ENCODE measurements around the gene COX11.

COX11 gene, protein sequence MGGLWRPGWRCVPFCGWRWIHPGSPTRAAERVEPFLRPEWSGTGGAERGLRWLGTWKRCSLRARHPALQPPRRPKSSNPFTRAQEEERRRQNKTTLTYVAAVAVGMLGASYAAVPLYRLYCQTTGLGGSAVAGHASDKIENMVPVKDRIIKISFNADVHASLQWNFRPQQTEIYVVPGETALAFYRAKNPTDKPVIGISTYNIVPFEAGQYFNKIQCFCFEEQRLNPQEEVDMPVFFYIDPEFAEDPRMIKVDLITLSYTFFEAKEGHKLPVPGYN

DNA sequence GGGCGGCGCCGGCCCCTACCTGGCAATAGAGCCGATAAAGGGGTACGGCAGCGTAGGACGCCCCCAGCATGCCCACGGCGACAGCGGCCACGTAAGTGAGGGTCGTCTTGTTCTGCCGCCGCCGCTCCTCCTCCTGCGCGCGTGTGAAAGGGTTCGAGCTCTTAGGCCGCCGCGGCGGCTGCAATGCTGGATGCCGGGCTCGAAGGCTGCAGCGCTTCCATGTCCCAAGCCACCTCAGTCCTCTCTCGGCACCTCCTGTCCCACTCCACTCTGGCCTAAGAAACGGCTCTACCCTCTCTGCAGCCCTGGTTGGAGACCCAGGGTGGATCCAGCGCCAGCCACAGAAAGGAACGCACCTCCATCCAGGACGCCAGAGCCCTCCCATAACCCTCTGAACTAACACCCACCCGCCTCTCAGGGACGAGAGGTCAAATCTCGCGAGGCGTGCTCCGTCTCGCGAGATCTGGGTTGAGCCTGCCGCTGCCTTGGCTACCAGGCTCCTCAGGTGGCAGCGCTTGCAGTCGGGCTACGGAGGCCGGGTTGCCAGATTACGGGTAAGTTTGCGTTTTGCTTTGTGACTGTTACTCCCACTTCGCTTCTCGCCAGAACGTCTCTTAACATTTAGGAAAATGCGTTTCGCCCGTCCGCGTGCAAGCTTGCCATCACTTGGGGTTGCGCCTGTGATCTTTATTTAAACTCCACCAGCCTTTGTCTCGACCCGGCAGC, at the start of gene COX11, which contains the start of gene STXBP4:
Gene COX11, minus strand, starts transcription at position 393 of the 726 bp plus-strand sequence. Its CDS starts 8 bp downstream, at position 385.
Gene STXBP4, plus strand, starts transcription at position 504 of the 726 bp plus-strand sequence. CDS start 17,455 bp downstream, outside the sequence.
- DNase-seq = peak; percentile 98 to 99

DNA sequence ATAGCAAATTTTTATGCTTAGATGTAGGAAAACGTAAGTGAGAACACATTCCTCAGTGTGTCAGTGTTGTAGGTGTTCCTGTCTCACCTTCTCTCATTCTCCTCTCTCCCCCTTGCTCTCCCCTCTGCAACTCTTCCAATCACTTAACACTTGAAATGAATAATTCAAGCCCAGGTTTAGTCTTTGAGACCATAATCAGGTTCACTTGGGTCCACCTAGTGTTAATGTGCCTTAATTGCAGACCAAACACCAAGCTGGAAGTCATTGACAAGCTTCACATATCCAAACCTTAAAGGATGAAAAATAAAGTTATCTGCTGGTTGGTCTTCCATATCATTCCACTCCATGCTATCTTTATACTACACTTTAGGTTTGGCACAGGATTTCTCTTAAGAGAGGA, 37.1 kb upstream of the COX11 start:
- peak; percentile 56 to 67 for DNase-seq

DNA sequence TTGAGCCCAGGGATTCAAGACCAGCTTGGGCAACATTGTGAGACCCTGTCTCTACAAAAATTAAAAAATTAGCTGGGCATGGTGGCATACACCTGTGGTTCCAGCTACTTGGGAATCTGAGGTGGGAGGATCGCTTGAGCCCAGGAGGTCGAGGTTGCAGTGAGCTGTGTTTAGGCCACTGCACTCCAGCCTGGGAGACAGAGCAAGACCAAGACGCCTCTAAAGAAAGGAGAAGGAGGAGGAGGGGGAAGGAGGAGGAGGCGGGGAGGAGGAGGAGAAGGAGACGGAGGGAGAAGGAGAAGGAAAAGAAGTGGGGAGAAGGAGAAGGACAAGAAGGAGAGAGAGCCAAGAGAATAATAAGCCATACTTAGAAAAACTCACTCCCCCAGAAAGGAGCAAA, 36.0 kb upstream of the COX11 start:
- DNase-seq = no peak

DNA sequence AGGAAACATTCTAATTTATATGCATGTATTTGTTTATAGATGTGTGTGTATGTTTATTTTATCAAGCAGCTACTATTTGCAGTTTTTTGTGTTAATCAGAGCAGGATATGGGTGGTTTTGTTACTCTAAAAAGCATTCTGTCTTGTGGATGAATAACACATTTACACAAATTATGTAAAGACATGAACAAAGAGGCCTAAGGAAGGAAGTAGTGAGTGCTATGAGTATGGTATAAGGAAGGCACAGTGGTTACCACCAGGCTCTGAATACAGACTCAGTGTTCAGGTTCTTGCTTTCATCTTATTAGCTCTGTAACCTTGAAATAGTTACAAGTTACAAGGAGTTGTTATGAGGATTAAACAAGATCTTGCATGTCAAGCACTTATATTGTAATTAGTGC, 34.0 kb upstream of the COX11 start:
- DNase-seq = peak; percentile 51 to 63

DNA sequence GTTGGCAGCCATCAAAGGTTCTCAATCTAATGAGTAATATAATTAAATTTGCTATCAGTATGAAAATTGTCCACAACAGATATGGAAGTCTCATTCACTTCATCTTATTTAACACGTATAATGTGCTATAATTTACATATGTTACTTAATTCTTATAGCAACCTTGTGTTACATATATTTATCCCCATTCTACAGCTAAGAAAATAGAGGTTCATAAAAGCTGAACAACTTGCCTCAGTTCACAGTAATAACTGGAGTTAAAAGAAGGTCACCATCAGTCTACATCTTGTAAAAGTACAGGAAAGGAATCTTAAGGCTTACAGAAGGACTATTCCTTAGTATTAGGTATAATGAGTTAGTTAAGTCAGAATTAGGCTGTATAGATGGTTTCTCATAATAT, 28.0 kb upstream of the COX11 start:
- no peak for DNase-seq

DNA sequence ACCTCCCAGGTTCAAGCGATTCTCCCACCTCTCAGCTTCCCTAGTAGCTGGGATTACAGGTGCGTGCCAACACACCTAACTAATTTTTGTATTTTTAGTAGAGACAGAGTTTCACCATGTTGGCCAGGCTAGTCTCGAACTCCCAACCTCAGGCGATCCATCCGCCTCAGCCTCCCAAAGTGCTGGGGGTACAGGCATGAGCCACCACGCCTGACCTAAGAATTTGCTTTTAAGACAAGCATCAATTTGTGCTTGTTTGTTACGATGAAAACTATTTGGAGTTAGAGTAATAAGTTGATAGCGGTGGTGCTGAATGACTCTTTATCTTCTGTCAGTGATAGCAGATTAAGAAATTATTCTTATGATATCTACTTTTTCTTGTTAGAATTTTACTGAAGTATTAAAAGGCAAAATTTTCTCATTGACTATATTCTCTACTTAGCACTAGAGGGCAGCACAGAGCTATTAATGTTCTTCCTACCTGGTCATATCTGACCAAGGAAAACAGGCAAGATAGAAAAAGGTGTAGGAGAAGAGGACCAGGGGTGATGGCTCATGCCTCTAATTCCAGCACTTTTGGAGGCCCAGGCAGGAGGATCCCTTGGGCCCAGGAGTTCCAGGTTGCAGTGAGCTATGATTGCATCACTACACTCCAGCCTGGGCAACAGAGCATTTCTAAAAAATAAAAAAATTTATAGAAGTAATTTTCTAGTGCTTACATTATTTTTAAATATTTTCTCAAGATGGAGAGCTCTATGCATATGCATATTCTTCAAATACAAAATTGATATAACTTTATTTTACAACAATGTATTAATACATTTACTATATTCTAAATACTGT, 24.6 kb upstream of the COX11 start:
- peak; percentile 76 to 82 for DNase-seq

DNA sequence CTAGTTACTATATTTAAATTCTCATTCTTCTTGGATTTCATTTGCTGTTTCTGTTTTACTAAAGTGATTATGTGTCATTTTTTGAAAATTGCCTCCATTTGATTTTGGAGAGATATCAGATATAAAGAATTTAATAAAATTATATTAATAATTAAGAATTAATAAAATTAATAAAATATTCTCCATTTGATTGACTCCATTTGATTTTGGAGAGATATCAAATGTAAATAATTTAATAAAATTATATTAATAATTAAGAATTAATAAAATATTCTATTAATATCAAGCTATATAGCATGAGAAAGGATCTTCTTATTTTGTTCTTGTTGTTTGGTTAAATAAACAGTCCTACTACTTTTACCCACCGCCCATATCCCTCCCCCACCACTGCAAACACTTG, 23.1 kb upstream of the COX11 start:
- no peak for DNase-seq

DNA sequence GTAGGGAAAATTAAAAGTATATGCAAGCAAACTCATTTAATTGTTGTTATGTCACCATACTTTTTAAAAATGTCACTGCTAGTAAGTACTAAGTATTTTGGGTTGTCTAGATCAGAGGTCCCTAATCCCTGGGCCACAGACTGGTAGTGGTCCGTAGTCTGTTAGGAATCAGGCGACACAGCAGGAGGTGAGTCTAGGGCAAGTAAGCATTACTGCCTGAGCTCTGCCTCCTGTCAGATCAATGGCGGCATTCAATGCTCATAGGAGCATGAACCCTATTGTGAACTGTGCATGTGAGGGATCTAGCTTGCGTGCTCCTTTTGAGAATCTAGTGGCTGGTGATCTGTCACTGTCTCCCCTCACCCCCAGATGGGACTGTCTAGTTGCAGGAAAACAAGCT, 21.7 kb upstream of the COX11 start:
- no peak for DNase-seq

DNA sequence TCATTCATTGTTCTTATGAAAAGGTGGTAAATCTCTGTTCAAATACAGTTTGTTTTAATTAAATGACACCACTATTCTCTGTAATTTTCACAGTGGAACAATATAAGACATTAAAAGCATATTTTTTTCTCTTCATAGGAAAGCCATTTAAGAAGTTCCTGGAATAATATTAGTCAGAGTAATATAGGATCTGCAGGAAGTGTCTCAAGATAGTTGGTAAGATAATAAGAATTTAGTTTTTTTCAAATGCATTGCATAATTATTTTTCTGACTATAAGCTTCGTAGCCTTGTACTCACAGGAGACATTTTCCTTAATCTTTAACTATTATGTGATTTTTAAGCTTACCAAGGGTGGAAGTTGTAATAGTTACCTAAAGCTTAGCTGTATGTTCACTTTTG, 17.0 kb upstream of the COX11 start:
- DNase-seq = no peak

DNA sequence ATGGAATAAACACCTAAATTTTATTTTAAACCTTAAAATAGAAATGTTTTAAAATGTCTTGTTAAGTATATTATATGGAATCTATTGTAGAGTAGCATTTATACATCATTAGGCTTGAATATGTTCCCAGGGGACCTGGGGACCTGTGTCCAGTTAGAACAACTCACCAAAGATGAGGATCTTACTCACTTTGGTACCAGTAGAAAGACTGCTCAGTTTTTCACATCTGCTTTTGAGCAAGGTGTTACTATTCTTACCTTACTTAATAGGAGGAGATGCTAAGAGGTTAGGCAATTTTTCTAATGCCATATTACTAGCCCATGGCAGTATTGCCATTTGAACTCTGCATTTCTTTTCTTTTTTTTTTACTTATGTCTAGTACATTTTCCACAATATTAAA, 14.8 kb upstream of the COX11 start:
- no peak for DNase-seq

DNA sequence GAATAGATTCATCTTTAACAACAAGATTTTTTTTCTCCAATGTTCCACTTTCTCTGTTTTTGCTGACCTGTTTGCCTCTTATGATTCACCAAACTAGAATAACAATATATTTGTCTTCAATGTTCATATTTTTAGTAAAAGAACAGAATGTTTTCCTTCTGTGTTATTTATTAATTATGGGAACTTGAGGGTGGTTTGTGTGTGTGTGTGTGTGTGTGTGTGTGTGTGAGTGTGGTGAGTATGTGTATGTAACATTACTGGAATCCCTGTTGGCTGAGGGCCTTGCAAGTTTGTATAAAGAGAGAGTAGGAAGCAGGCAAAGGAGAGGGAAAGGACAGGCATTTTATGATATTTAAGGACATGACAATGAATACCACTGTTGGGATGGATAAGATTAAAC, 13.9 kb upstream of the COX11 start:
- DNase-seq = no peak

DNA sequence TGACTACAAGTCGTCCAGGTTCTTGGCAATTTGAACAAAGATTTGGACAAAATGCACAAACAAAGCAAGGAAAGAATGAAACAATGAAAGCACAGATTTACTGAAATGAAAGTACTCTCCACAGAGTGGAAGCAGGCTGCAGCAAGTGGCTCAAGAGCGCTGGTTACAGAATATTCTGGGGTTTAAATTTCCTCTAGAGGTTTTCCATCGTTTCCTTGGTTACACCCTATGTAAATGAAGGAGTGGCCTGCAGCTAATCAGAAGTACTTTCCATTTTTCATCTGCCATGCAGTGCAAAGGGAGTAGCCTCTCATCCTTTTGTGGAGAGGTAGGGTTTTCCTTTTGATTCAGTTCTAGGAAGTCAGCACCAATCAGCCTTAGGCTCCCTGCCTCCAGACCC, 11.9 kb upstream of the COX11 start:
- DNase-seq = no peak

DNA sequence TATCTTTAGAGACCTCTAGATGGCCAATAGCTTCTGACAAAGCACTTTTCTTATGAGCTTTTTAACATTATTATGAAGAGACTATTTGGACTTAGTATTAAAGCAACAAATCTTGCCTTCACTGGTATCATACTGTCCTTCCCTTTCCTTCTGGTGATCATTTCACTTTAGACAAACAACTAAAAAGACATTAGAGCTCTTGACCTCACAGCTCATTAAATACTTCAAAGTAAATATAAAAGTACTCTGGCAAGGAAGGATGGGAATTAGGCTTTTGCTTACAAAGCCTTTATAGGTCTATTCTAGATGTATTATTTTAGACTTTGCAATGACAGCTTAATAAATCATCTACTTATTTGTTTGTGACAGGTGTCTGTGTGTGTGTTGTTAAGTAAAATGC, 11.2 kb upstream of the COX11 start:
- no peak for DNase-seq

DNA sequence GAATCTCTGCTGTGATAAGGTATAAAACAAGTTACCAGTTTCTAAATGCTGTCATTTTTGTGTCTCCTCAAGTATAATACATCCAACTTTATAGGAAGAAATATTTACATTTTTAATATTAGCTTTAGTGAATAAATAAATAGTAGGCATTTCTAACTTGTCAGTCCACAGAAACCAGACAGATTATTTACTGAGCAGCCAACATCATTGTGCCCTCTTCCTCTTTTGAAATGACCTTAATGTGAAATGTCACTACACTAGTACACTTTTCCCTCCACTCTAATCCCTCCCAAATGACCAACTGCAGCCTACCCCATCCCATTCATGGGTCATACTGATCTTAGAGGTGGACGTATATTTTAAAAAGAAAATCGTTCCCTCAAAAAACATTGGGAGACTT, 9.3 kb upstream of the COX11 start:
- peak in 1 of 2 experiments; percentile 4 for DNase-seq

DNA sequence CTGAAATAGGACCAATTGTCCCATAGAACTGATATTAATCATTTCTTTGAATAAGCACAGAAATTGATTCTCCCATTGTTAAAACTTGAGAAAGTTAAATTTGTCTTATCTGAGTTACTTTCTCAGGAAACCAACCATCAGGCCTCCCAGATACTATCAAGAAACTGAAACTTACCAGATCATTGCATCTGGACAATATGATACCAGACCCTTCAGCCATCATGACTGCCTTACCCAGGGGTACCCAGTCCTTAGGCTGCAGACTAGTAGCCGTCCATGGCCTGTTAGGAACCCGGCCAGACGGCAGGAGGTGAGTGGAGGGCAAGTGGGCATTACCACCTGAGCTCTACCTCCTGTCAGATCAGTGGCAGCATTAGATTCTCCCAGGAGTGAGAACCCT, 7.9 kb upstream of the COX11 start:
- DNase-seq = no peak

DNA sequence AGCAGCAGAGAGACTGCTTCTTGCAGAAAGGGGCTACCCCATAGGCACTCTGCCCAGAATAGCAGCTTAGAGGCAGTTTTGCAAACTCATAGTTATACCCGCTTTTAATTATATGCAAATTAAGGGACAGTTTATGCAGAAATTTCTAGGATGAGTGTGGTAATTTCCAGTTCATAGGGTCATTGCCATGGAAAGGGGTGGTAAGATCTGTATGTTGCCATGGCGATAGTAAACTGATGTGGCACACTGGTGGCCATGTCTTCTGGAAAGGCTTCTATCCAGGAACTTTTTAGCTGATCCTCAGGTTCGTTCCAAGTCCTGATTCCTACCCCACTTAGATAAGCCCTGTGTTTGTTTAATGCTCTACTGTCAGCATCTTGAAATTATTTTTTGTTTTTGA, 6.3 kb upstream of the COX11 start:
- no peak for DNase-seq

DNA sequence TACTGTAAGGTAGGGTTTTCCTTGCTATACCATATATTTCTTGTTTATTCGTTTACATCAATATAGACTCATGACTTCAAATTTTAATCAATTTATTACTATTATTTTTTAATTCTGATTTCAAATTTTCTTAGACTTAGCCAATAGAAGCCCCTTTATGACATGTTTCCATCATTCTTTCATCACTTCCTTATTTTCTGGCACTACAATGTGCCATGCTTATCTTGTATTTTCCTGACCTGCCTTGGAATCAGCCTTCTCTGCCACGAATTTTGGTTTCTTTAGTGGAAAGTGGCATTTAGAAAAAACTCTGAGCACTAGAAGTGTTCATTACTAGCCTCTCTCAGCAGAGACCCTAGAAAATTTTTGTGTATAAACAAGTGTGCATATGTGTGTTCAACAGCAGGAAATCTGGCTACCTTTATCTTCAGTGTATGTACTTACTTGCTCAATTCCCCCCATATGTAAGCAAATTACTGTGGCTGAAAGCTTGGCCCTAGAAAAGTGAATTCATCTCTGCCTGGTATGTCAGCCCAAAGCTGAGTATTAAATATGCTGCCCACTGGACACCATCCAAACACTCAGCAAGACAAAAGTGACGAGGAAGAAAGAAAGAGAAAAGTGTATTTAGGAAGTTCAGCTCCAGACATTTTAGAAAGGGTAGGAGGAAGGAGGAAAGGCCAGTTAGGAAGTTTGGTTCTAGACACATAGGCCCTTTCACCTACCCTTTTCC, 4.1 kb upstream of the COX11 start:
- no peak for DNase-seq

DNA sequence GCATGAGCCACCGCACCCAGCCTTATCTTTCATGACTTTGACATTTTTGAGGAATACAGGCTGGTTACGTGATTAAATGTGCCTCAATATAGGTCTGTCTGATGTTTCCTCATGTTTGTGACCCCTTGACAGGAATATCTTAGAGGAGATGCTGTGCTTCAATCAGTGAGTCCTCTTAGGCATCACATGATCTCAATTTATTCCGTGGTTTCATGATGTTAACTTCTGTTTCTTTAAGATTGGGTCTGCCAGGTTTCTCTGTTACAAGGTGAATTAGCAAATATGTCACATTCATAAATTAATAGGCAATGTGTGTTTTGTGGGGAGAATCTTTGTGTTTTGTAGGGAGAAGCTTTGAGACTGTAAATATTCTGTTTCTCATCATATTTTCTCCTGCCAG, 3.4 kb upstream of the COX11 start:
- no peak for DNase-seq

DNA sequence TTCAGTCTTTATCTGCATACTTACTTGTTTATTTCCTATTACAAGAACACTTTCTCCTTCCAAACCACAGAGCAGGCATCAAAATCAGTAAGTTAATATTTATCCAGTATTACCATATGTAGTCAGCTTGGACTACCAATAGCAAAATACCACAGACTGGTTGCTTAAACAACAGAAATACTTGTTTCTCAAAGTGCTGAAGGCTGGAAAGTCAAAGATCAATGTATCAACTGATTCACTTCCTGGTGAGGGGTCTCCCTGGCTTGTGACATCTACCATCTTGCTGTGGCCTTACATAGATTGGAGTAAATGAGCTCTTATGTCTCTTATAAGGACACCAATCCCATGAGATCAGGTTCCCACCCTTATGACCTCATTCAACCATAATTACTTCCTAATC, 2.7 kb upstream of the COX11 start:
- no peak for DNase-seq

DNA sequence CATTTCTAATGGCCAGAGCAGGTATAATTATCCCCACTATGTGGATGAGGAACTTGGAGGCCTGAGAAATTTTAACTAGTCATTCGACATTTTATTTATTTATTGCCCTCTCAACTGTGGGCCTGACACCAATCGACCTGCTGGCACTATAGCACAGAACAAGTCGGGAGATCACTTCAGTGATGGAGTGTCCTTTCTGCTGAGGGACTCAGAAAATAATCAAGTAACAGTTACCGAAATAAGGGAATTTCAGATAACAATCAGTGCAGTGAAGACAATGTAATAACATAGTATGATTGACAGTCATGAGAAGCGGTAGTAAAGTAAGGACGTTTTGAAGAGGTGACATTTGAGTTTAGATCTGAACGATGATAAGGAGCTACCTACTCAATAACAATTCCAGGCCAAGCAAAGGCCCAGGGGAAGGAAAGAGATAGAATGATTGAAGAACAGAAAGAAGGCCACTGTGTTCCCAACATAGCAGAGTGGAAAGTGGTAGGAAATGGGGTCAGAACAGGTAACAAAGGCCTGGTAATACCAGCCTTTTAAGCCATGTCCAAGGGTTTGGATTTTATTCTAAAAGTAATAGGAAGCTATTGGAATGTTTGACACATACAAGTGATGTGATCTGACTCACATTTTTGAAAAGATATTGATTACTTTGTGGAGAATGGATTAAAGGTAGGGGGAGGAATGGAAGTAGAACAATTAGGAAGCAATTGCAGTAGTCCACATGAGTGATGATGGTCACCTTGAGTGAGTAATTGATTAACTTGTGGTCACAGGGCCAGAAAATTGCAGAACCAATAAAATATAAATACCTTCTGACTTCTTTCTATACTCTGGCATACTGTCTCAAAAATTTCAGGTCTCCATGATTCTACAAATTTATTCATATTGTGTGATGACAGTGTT, 1.5 kb upstream of the COX11 start:
- no peak for DNase-seq

DNA sequence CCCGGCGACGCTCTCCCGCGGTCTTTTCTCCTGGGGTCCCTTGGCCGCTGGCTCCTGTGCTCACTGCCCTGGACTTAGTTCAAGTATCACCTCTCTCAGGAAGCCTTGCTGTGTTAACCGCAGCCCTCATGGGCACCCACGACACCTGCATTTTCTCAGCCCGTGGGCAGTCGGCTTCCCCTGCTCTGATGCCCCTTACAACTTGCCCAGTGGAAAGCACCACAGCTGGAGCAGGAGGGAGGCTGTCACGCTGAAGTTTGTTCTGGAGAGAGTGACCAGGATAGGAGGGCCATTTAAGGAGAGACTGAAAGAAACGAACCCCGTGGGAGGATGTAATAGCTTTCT, 506 bp upstream of the COX11 start:
- DNase-seq = peak; percentile 54 to 77

Data from Kasumi-1 (cell line).